ENCODE measurements around the gene RNF213. TPM values are rescaled to one million over a fixed set of nuclear protein-coding genes. Genes with fewer than 3 reads are reported as not detected.

RNF213 gene
- total RNA-seq, 1 experiment from 2014 or later: 70.5 TPM

DNA sequence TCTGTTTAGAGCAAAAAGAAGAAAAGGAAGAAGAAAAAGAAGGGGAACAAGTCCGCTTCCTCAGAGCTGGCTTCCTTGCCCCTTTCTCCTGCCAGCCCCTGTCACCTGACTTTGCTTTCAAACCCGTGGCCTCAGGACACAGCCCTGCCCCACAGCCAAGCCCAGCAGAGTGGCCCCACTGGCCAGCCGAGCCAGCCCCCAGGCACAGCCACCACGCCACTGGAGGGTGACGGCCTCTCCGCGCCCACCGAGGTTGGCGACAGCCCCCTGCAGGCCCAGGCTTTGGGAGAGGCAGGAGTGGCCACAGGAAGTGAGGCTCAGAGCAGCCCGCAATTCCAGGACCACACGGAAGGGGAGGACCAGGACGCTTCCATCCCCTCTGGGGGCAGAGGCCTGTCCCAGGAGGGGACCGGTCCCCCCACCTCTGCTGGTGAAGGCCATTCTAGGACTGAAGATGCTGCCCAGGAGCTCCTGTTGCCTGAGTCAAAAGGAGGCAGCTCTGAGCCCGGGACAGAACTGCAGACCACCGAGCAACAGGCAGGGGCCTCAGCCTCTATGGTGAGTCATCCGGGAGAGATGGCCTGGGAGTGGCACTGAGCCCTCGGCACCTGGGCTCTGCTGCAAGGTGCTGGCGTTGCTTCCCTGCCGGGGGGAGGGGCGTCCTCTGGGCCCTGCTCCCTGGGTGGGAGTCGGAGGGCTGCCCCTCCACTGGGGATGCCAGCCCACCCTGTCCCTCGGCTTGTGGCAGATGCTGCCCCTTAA, 27.3 kb downstream of the RNF213 start (continued):
- TF ChIP-seq, protein P1, sequence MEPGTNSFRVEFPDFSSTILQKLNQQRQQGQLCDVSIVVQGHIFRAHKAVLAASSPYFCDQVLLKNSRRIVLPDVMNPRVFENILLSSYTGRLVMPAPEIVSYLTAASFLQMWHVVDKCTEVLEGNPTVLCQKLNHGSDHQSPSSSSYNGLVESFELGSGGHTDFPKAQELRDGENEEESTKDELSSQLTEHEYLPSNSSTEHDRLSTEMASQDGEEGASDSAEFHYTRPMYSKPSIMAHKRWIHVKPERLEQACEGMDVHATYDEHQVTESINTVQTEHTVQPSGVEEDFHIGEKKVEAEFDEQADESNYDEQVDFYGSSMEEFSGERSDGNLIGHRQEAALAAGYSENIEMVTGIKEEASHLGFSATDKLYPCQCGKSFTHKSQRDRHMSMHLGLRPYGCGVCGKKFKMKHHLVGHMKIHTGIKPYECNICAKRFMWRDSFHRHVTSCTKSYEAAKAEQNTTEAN (CRISPR knock-in tag; IDR thresholded peaks at IDR 0.05): no peak
- TF ChIP-seq FOXK1 (CRISPR knock-in tag; IDR thresholded peaks at IDR 0.05) (no peak), KAT7 (CRISPR knock-in tag; IDR thresholded peaks at IDR 0.05; ENCODE audit: borderline replicate concordance) (no peak), SOX15 (CRISPR knock-in tag; IDR thresholded peaks at IDR 0.05) (no peak), ZNF317 (CRISPR knock-in tag; IDR thresholded peaks at IDR 0.05; ENCODE audit: borderline replicate concordance, low read depth) (no peak)
- TF ChIP-seq, protein P2, sequence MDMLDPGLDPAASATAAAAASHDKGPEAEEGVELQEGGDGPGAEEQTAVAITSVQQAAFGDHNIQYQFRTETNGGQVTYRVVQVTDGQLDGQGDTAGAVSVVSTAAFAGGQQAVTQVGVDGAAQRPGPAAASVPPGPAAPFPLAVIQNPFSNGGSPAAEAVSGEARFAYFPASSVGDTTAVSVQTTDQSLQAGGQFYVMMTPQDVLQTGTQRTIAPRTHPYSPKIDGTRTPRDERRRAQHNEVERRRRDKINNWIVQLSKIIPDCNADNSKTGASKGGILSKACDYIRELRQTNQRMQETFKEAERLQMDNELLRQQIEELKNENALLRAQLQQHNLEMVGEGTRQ (CRISPR knock-in tag; IDR thresholded peaks at IDR 0.05): no peak
- TF ChIP-seq, protein P3, sequence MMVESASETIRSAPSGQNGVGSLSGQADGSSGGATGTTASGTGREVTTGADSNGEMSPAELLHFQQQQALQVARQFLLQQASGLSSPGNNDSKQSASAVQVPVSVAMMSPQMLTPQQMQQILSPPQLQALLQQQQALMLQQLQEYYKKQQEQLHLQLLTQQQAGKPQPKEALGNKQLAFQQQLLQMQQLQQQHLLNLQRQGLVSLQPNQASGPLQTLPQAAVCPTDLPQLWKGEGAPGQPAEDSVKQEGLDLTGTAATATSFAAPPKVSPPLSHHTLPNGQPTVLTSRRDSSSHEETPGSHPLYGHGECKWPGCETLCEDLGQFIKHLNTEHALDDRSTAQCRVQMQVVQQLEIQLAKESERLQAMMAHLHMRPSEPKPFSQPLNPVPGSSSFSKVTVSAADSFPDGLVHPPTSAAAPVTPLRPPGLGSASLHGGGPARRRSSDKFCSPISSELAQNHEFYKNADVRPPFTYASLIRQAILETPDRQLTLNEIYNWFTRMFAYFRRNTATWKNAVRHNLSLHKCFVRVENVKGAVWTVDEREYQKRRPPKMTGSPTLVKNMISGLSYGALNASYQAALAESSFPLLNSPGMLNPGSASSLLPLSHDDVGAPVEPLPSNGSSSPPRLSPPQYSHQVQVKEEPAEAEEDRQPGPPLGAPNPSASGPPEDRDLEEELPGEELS (CRISPR knock-in tag; IDR thresholded peaks at IDR 0.05): no peak
- TF ChIP-seq, protein P4, sequence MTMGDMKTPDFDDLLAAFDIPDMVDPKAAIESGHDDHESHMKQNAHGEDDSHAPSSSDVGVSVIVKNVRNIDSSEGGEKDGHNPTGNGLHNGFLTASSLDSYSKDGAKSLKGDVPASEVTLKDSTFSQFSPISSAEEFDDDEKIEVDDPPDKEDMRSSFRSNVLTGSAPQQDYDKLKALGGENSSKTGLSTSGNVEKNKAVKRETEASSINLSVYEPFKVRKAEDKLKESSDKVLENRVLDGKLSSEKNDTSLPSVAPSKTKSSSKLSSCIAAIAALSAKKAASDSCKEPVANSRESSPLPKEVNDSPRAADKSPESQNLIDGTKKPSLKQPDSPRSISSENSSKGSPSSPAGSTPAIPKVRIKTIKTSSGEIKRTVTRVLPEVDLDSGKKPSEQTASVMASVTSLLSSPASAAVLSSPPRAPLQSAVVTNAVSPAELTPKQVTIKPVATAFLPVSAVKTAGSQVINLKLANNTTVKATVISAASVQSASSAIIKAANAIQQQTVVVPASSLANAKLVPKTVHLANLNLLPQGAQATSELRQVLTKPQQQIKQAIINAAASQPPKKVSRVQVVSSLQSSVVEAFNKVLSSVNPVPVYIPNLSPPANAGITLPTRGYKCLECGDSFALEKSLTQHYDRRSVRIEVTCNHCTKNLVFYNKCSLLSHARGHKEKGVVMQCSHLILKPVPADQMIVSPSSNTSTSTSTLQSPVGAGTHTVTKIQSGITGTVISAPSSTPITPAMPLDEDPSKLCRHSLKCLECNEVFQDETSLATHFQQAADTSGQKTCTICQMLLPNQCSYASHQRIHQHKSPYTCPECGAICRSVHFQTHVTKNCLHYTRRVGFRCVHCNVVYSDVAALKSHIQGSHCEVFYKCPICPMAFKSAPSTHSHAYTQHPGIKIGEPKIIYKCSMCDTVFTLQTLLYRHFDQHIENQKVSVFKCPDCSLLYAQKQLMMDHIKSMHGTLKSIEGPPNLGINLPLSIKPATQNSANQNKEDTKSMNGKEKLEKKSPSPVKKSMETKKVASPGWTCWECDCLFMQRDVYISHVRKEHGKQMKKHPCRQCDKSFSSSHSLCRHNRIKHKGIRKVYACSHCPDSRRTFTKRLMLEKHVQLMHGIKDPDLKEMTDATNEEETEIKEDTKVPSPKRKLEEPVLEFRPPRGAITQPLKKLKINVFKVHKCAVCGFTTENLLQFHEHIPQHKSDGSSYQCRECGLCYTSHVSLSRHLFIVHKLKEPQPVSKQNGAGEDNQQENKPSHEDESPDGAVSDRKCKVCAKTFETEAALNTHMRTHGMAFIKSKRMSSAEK (CRISPR knock-in tag; IDR thresholded peaks at IDR 0.05; ENCODE audit: borderline replicate concordance): no peak
- TF ChIP-seq, protein P5, sequence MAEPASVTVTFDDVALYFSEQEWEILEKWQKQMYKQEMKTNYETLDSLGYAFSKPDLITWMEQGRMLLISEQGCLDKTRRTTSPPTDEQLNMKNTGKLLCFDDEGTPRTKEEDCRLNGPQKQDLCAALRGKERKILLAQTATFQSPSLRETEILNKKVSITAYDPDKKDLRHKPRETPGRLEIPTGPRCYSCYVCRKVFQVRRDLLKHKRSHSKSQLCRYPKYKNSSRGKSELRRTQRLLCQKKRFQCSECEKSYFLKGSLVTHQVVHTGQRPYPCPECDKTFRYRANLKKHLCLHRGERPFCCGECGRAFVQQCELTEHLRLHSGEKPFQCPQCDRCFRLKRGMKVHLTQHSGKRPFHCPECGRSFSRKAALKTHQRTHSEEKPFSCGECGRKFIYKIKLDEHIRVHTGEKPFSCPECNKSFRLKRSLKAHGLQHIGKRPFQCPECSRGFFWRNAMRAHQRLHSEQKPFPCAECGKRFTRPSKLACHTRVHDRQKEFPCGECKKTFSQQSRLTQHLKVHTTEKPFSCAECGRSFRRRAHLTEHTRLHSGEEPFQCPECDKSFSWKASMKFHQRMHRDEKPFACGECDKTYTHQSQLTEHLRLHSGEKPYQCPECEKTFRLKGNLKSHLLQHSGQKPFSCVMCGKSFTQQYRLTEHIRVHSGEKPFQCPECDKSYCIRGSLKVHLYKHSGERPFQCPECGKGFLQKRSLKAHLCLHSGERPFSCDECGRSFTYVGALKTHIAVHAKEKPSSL (CRISPR knock-in tag; conservative IDR thresholded peaks at IDR 0.05): no peak

DNA sequence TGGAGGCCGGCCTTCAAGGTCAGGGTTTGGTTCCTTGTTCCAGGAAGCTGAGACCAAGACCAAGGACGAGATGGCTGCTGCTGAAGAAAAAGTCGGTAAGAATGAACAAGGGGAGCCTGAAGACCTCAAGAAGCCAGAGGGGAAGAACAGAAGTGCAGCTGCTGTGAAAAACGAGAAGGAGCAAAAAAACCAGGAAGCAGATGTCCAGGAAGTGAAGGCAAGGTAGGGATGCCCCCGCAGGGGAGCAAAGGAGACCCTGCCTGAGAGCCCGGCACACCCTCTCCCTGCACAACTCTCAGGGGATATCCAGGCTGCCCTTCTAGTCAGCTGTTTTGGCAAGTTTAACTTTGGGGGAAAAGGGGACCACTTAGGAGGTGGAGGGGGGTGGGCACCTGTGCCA, 29.0 kb downstream of the RNF213 start:
- ChIA-PET POLR2A (no interaction called here), CTCF (interaction anchor here (1.1 kb wide), 1 partner anchor 20 kb away, joined by 3 read pairs; no protein-coding TSS in a partner anchor)
- ATAC-seq: no peak
- Mint-ChIP-seq H3K4me1 (peaks cover 2% of the 10 kb centered on the region), H3K27ac (0 out of 2 replicates have a peak overlapping the region, but pooled peaks have one; percentile 61), H3K4me3 (no peak overlapping the region), H3K9me3 (no peaks in the 10 kb centered on the region), H3K36me3 (peaks cover 38% of the 10 kb centered on the region), H3K27me3 (ENCODE audit: low read depth) (no peaks in the 10 kb centered on the region)
- DNase-seq (ENCODE audit: low spot score): no peak
- TF ChIP-seq, protein P2 (CRISPR knock-in tag; IDR thresholded peaks at IDR 0.05): no peak
- TF ChIP-seq KAT7 (CRISPR knock-in tag; IDR thresholded peaks at IDR 0.05; ENCODE audit: borderline replicate concordance): no peak
- TF ChIP-seq PRRX2 (CRISPR knock-in tag; IDR thresholded peaks at IDR 0.05): no peak
- no peak for TF ChIP-seq ETV6 (CRISPR knock-in tag; IDR thresholded peaks at IDR 0.05)
- TF ChIP-seq, protein P6, sequence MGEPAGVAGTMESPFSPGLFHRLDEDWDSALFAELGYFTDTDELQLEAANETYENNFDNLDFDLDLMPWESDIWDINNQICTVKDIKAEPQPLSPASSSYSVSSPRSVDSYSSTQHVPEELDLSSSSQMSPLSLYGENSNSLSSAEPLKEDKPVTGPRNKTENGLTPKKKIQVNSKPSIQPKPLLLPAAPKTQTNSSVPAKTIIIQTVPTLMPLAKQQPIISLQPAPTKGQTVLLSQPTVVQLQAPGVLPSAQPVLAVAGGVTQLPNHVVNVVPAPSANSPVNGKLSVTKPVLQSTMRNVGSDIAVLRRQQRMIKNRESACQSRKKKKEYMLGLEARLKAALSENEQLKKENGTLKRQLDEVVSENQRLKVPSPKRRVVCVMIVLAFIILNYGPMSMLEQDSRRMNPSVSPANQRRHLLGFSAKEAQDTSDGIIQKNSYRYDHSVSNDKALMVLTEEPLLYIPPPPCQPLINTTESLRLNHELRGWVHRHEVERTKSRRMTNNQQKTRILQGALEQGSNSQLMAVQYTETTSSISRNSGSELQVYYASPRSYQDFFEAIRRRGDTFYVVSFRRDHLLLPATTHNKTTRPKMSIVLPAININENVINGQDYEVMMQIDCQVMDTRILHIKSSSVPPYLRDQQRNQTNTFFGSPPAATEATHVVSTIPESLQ (CRISPR knock-in tag; IDR thresholded peaks at IDR 0.05): no peak
- no peak for TF ChIP-seq ZNF121 (CRISPR knock-in tag; IDR thresholded peaks at IDR 0.05)
- TF ChIP-seq, protein P7, sequence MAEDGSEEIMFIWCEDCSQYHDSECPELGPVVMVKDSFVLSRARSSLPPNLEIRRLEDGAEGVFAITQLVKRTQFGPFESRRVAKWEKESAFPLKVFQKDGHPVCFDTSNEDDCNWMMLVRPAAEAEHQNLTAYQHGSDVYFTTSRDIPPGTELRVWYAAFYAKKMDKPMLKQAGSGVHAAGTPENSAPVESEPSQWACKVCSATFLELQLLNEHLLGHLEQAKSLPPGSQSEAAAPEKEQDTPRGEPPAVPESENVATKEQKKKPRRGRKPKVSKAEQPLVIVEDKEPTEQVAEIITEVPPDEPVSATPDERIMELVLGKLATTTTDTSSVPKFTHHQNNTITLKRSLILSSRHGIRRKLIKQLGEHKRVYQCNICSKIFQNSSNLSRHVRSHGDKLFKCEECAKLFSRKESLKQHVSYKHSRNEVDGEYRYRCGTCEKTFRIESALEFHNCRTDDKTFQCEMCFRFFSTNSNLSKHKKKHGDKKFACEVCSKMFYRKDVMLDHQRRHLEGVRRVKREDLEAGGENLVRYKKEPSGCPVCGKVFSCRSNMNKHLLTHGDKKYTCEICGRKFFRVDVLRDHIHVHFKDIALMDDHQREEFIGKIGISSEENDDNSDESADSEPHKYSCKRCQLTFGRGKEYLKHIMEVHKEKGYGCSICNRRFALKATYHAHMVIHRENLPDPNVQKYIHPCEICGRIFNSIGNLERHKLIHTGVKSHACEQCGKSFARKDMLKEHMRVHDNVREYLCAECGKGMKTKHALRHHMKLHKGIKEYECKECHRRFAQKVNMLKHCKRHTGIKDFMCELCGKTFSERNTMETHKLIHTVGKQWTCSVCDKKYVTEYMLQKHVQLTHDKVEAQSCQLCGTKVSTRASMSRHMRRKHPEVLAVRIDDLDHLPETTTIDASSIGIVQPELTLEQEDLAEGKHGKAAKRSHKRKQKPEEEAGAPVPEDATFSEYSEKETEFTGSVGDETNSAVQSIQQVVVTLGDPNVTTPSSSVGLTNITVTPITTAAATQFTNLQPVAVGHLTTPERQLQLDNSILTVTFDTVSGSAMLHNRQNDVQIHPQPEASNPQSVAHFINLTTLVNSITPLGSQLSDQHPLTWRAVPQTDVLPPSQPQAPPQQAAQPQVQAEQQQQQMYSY (CRISPR knock-in tag; IDR thresholded peaks at IDR 0.05): no peak
- TF ChIP-seq GTF2I (CRISPR knock-in tag; conservative IDR thresholded peaks at IDR 0.05): no peak
- TF ChIP-seq RORB (CRISPR knock-in tag; IDR thresholded peaks at IDR 0.05): no peak
- TF ChIP-seq IRF2 (CRISPR knock-in tag; IDR thresholded peaks at IDR 0.05; ENCODE audit: borderline replicate concordance, low read depth): no peak

Measured in WTC11 (cell line).